Activated T-cell treated with anti-CD3 and anti-CD28 coated beads, Interleukin-2, amount 50 U/mL, for 72 hours (primary cell): Measurements from ENCODE around the gene SYNE1. TPM values are rescaled to one million over a fixed set of nuclear protein-coding genes. Genes with fewer than 3 reads are reported as not detected.
A peak's percentile ranks its signal among the peaks of the same experiment; 100 is the strongest.
"Not testable (repeated sequence)": the region's sequence is repeated elsewhere in the genome, so short reads cannot be mapped to it uniquely, and the experiment has no call there.

Experiments used
- ATAC-seq, 2 donors: fragments of 150-1000 bp; cut with Tn5 transposase; replicated peaks in 1 of 2; 2 replicates each; pipeline ENCODE4 v1.10.0; 2021; ENCODE audit warnings: moderate library complexity in 2 of 2, mild to moderate bottlenecking in 1 of 2
- DNase-seq, 2 donors: peaks; one replicate each; pipeline ENCODE4 v3.0.0; 2021 to 2022; ENCODE audit warnings: mixed read lengths in 1 of 2
- H3K27ac Mint-ChIP-seq: one replicate; pipeline ENCODE4 v1.8.0; 2022; ENCODE audit warnings: mild to moderate bottlenecking, moderate library complexity, mixed read lengths
- H3K27me3 Mint-ChIP-seq: one replicate; pipeline ENCODE4 v1.8.0; 2022; ENCODE audit warnings: low read depth, mixed read lengths
- H3K36me3 Mint-ChIP-seq, 2 donors: one replicate each; pipeline ENCODE4 v1.8.0; 2022; ENCODE audit warnings: mixed read lengths in 2 of 2, mild to moderate bottlenecking in 1 of 2; ENCODE audit not compliant: insufficient read depth in 2 of 2
- H3K4me1 Mint-ChIP-seq: one replicate; pipeline ENCODE4 v1.8.0; 2022; ENCODE audit warnings: low read depth, mixed read lengths
- H3K4me3 Mint-ChIP-seq, 2 donors: one replicate each; pipeline ENCODE4 v1.8.0; 2022; ENCODE audit warnings: mild to moderate bottlenecking in 2 of 2, mixed read lengths in 2 of 2, moderate library complexity in 2 of 2
- H3K9me3 Mint-ChIP-seq, 2 donors: one replicate each; pipeline ENCODE4 v1.8.0; 2022; ENCODE audit warnings: mixed read lengths in 2 of 2
- total RNA-seq, 2 donors: library from RNA; stranded (reverse); gene quantifications; one replicate each; pipeline ENCODE4 v1.2.3, GENCODE V29; 2022

The SYNE1 gene
- total RNA-seq, 2 donors from 2014 or later, result 34.5 to 38.9 TPM

DNA sequence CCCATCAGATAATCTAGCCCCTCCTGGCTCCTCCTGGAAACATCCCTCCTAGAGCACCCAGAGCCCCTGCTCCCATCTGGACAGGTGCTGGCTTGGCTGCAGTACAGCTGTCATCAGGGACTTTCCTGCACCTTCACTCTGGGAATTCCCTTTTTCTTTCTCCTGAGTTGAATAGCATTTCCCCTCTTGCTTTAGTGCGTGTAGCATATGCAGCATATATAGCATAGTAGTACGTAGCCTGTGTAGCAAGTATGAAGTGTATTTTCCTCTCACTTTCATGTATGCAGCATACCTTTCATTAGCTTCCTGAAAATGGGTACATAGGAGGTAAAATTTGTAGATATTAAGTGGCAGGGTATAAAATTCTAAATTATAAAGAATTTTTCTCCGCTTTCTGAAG is 476.8 kb downstream of the SYNE1 start:
- peak overlapping the region; percentile 45 to 68 for H3K4me3 Mint-ChIP-seq
- H3K36me3 Mint-ChIP-seq, result peaks cover 2 to 7% of the 10 kb centered on the region in 2 donors
- no peaks in the 10 kb centered on the region for H3K27me3 Mint-ChIP-seq
- H3K27ac Mint-ChIP-seq, result peak overlapping the region; percentile 88
- peaks cover 30% of the 10 kb centered on the region for H3K4me1 Mint-ChIP-seq
- no peaks in the 10 kb centered on the region for H3K9me3 Mint-ChIP-seq
- DNase-seq (peak; percentile 19), ATAC-seq (peak; percentile 87 to 94)

DNA sequence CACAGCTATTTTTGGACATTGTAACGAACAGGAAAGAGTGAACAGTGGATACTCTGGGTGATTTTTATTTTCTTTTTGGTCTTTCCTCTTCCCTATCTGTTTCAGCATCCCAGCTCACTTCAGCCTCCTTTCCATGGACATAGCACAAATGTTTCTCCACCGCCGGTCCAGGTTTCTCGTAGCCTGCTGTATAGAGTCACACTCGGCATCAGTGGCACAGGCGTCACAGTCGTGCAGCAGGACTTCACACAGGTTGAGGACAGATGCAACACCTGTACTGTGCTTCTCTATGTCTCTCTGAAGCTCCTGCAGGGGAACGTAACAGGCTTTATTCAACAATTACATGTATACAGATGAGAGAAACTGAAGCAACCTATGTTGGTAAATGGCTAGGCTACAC is 481.4 kb downstream of the SYNE1 start:
- peaks cover 0 to 2% of the 10 kb centered on the region in 2 donors for H3K36me3 Mint-ChIP-seq

DNA sequence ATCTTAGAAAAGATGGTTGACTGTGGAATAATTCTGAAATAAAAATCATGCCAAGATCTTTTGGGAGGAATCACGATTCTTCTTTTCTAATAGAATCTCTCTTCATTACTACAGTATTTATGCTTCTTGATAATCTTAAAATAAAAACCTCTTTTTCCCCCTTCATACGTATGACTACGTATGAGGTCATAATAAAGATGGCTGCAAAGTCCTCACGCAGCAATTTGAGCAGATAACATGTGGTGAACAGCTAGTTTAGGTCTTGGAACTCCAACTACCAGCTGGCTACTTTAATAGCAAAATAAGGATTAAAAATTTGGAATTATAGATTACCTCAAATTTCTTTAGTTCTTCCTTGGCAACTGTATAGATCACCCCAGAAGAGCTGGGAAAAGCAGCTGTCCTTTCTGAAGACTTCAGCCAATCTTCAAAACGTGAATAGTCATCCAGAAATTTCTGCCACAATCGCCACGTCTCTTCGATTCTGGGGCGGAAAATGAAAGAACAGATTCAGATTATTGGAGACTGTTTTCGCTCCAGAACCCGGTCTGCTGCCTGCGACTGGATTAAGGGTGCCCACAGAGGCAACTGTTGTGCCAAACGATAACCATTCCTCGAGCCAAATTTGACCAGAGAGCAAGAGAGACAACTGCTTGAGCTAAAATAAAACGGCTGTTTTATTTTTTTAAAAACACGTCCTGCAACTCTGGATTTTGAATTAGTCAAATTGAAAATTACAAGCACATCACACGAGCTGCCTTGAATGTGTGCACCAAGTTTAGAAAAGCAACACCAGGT is 482.4 kb downstream of the SYNE1 start:
- DNase-seq, result no peak
- peaks cover 4% of the 10 kb centered on the region for H3K4me1 Mint-ChIP-seq
- peak overlapping the region; percentile 65 for H3K27ac Mint-ChIP-seq
- no peaks in the 10 kb centered on the region for H3K27me3 Mint-ChIP-seq
- no peak overlapping the region for H3K4me3 Mint-ChIP-seq
- no peak for ATAC-seq
- peaks cover 3 to 4% of the 10 kb centered on the region in 2 donors for H3K36me3 Mint-ChIP-seq
- no peaks in the 10 kb centered on the region for H3K9me3 Mint-ChIP-seq

More for the DNA sequence above, 481.4 kb downstream of the SYNE1 start:
- Mint-ChIP-seq H3K4me1 (peaks cover 15% of the 10 kb centered on the region), H3K4me3 (no peak overlapping the region), H3K27me3 (no peaks in the 10 kb centered on the region), H3K9me3 (no peaks in the 10 kb centered on the region), H3K27ac (no peak overlapping the region)
- ATAC-seq (no peak), DNase-seq (no peak)

DNA sequence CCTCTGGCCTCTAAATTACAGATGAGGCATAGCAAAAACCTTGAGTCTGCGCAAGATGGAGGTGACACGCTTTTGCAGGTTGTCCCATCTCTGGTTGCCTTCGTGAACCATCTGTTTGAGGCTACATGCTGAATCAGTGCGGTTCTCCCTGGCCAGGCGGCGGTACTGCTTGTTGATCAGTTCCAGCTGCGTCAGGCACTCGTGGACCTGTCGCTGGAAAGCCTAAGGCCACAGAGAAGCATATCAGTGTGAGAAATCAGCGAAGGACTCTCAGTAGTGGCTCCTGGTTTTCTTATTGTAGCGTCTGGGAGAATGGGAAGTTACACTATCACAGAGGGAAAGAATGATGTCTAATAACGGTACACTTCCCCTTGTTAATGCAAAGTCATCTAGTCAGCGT is 485.2 kb downstream of the SYNE1 start:
- ATAC-seq, result no peak

DNA sequence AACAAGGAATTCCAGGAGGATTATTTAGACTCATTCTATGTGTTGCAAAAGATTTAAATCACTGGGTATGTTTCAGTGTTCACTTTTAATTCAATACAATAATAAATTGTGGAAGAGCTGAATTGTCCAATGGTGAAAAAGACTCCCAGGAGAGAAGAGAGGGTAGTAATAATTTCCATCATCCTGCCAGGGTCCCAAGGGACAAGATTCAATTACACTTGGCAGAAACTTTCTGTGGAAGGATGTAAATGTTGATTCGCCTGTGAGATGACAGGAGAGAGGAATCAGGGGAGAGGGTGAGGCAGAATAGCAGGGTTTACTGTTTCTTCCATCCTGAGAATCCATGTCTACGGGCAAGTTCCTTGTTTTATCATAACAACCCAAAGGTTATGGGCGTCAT is 487.0 kb downstream of the SYNE1 start:
- Mint-ChIP-seq H3K36me3 (peaks cover 5 to 16% of the 10 kb centered on the region in 2 donors), H3K27me3 (no peaks in the 10 kb centered on the region), H3K9me3 (no peaks in the 10 kb centered on the region), H3K4me3 (no peak overlapping the region), H3K4me1 (peaks cover 5% of the 10 kb centered on the region), H3K27ac (no peak overlapping the region)
- ATAC-seq, result no peak
- DNase-seq, result no peak

More for the DNA sequence above, 485.2 kb downstream of the SYNE1 start:
- Mint-ChIP-seq H3K36me3 (peaks cover 4 to 13% of the 10 kb centered on the region in 2 donors), H3K9me3 (no peaks in the 10 kb centered on the region), H3K4me1 (peaks cover under 1% of the 10 kb centered on the region), H3K27ac (no peak overlapping the region), H3K4me3 (no peak overlapping the region), H3K27me3 (no peaks in the 10 kb centered on the region)
- no peak for DNase-seq

DNA sequence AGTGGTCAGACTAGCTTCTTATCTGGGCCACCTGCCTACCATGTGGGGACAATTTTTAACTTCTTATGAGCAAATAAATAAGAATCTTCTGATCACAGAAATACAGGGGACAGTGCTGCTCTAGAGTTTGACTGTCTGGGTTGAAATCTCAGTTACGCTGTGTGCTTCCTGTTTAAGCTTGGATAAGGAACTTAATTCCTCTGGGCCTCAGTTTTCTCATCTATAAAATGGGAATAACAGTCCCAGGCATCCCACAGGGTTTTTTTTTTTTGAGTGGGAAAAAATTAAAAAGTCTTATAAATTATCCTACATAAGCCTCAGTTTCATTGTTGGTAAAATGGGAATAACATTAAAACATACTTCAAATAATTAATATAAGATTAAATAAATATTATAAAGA is 488.8 kb downstream of the SYNE1 start:
- Mint-ChIP-seq H3K27ac (no peak overlapping the region), H3K4me1 (peaks cover 5% of the 10 kb centered on the region), H3K27me3 (no peaks in the 10 kb centered on the region), H3K4me3 (no peak overlapping the region), H3K36me3 (peaks cover 7 to 16% of the 10 kb centered on the region in 2 donors), H3K9me3 (no peaks in the 10 kb centered on the region)
- ATAC-seq (no peak), DNase-seq (no peak)

DNA sequence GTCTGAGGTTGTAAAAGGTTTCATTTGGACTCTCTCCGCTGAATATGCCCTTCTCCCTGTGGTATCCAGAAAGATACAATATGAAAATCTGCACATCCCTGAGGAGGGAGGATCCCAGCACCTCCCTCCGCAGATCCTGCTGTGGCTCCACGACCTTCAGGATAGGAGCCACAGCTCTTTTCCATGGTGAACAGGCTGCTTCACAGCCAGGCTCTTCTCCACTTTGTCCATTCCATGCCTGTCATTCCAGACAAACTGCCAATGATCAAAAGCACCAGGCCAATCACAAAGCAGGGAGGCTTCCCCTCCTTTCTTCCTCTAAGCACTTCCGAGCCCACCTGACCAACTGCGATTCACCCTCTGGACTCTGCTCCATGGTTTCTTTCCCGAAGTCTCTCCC is 489.9 kb downstream of the SYNE1 start:
- no peaks in the 10 kb centered on the region for H3K9me3 Mint-ChIP-seq
- peaks cover 7 to 16% of the 10 kb centered on the region in 2 donors for H3K36me3 Mint-ChIP-seq
- ATAC-seq (no peak), DNase-seq (no peak)
- H3K27ac Mint-ChIP-seq, result no peak overlapping the region
- no peaks in the 10 kb centered on the region for H3K27me3 Mint-ChIP-seq
- no peak overlapping the region for H3K4me3 Mint-ChIP-seq
- peaks cover 5% of the 10 kb centered on the region for H3K4me1 Mint-ChIP-seq

DNA sequence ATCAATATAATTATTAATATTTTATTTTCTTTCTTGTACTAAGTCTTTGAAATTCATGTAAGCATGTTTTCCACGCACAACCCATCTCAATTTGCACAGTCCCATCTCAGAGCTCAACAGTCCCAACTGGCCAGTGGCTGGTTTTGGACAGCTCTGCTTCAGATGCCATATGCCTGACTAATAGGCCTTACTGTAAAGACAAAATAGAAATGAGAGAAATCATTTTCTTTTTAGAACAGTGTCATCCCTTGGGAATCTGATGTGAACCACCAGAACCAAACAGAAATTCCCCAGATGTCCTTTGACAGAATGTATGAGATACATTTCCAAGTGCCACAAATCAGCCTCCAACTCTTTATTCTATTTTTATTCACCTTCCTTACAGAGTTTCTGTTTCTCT is 490.8 kb downstream of the SYNE1 start:
- H3K27ac Mint-ChIP-seq, result no peak overlapping the region
- ATAC-seq, result no peak
- H3K27me3 Mint-ChIP-seq, result no peaks in the 10 kb centered on the region

DNA sequence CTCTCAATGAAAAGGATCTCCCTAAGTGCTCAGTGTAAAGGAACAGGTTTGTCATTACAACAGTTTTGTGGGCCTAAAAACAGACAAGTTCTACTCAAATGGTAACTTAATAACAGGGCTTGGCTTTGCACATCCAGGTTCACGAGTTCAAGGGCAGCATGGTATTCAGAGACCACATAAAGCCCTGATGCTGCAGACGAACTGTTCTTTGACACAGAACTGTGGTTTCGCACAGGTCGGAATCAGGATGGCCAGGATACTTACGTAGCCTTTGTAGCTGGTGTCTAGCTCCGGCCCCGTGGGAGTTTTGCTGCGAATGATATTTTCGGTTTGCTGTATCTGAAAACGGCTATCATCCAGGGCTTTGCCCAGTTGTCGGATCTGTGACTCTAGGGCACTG is 493.8 kb downstream of the SYNE1 start:
- H3K9me3 Mint-ChIP-seq, result no peaks in the 10 kb centered on the region
- H3K4me1 Mint-ChIP-seq, result peaks cover 5% of the 10 kb centered on the region
- DNase-seq (no peak), ATAC-seq (no peak)
- peaks cover 5 to 9% of the 10 kb centered on the region in 2 donors for H3K36me3 Mint-ChIP-seq
- no peak overlapping the region for H3K27ac Mint-ChIP-seq
- H3K27me3 Mint-ChIP-seq, result no peaks in the 10 kb centered on the region
- H3K4me3 Mint-ChIP-seq, result no peak overlapping the region

More for the DNA sequence above, 490.8 kb downstream of the SYNE1 start:
- Mint-ChIP-seq H3K36me3 (peaks cover 7 to 16% of the 10 kb centered on the region in 2 donors), H3K9me3 (no peaks in the 10 kb centered on the region), H3K4me3 (no peak overlapping the region), H3K4me1 (peaks cover 5% of the 10 kb centered on the region)
- no peak for DNase-seq

DNA sequence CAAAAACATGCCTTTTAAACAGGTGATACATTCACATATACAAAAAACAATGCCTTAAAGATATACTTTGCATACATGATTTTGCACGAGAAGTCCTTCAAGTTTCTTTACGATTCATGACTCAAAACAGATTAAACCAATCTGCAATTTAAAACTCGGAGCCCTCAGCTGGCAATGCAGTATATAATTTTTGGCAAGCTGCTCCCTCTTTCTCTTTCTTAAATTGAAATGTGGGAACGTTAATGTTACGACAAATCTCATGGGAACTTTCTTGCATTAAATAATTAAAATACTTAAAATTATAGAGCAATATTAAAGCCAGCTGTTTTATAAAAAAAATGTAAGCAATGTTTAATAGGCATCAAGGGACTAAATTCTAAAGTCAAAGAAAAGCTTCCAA is 495.1 kb downstream of the SYNE1 start:
- Mint-ChIP-seq H3K36me3 (peaks cover 5% of the 10 kb centered on the region in 2 donors), H3K9me3 (no peaks in the 10 kb centered on the region), H3K27ac (no peak overlapping the region), H3K27me3 (no peaks in the 10 kb centered on the region), H3K4me3 (no peak overlapping the region), H3K4me1 (peaks cover 5% of the 10 kb centered on the region)
- DNase-seq, result no peak
- no peak for ATAC-seq

DNA sequence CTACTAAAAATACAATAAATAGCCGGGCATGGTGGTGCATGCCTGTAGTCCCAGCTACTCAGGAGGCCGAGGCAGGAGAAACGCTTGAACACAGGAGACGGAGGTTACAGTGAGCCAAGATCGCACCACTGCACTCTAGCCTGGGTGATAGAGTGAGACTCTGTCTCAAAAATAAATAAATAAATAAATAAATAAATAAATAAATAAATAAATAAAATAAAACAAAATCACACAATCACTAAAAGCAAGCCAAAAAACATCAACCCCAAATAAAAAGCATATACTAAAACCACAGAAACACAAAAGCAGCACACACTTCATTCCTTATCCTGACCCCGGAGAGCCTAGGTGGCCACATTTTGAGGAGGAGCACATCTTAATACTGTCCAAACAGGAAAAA is 498.8 kb downstream of the SYNE1 start:
- H3K27ac Mint-ChIP-seq, result peak overlapping the region; percentile 31
- not testable (repeated sequence) for ATAC-seq, H3K4me1 Mint-ChIP-seq, H3K4me3 Mint-ChIP-seq, DNase-seq, H3K9me3 Mint-ChIP-seq, H3K36me3 Mint-ChIP-seq, H3K27me3 Mint-ChIP-seq

DNA sequence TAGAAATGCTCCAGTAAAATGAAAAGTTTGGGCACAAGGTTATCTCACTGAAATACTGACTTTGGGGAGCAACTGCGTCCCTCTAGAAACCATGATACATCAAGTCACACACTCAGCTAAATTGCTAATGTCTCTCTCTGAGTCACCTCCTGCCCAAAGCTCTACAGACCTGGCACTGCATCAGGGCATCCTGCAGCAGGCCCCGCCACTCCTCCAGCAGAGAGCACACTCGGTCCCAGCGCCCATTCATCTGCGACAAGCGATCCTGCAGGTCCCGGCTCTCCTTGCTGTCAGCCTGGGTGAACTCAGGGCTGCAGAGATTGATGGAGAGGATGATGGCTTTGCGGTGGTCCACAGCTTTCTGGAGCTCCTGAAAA is 500.7 kb downstream of the SYNE1 start:
- no peak for ATAC-seq
- Mint-ChIP-seq H3K9me3 (no peaks in the 10 kb centered on the region), H3K36me3 (peaks cover 0 to 7% of the 10 kb centered on the region in 2 donors), H3K4me3 (no peak overlapping the region), H3K27ac (peak overlapping the region; percentile 67), H3K4me1 (no peaks in the 10 kb centered on the region), H3K27me3 (no peaks in the 10 kb centered on the region)
- no peak for DNase-seq

DNA sequence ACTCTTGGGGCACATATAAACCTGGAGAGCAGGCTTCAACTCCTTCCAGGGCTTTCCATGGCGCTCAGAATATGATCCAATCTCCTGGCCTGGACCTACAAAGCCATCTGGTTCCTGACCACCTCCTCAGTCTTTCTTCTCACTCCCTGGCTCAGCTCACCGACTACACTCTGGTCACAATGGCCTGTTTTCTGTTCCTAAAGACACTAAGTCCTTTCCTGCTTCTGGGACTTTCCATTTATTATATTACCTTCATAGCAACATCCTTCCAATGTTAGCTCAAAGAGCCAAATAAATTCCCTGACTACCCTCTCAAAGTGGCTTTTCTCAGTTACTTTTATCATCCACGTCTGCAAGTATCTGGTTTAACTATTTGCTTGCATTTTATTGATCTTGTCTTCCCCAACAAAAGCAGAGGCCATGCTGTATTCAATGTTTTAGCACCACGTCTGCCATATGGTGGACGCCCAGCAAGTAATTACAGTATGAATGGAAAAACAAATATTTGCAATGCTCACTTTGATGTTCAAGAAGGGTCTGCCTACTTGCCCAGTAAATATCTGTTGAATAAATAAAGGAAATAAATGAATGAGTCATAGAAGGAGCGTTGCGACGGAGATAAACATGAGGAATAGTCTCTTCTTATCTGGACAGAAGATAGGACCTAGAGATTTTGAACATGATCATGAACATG is 501.3 kb downstream of the SYNE1 start:
- Mint-ChIP-seq H3K4me1 (no peaks in the 10 kb centered on the region), H3K27me3 (no peaks in the 10 kb centered on the region), H3K36me3 (peaks cover 0 to 7% of the 10 kb centered on the region in 2 donors), H3K27ac (peak overlapping the region; percentile 29), H3K9me3 (no peaks in the 10 kb centered on the region), H3K4me3 (no peak overlapping the region)
- ATAC-seq (no peak), DNase-seq (no peak)
